GM18520 (cell line): ENCODE results near the gene SRGAP1.
"Not testable (repeated sequence)": the region's sequence is repeated elsewhere in the genome, so short reads cannot be mapped to it uniquely, and the experiment has no call there.

Experiments
- ATAC-seq: cut with Tn5 transposase; IDR thresholded peaks from one replicate; pipeline ENCODE4 v1.9.1; 2021; ENCODE audit not compliant: unreplicated experiment

The SRGAP1 gene

DNA sequence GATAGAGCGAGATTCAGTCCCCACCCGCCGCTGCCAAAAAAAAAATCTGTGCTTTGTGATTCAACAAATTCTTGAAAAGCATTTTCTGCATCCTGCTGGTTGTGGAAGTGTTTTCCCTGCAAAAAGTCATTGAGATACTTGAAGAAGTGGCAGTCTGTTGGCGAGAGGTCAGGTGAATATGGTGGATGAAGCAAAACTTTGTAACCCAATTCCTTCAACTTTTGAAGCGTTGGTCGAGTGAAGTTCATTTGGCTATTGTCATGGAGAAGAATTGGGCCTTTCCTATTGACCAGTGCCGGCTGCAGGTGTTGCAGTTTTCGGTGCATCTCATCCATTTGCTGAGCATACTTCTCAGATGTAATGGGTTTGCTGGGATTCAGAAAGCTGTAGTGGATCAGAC, 20.9 kb downstream of the SRGAP1 start:
- ATAC-seq, result no peak

DNA sequence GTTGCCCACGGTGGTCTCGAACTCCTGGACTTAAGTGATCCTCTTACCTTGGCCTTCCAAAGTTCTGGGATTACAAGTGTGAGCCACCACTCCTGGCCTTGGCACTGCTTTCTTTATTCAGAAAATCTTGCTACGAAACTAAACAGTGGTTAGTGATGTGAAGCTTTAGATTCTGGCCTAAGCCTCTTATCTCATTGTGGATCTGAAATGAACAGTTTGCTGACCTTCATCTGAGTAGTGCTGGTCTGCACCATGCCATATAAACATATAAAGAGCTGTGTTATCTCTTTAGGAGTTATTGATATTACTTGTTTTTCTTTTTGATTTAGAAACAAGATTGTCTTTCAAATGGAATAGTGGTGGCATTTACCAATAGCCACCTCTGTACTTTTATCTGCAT, 22.6 kb downstream of the SRGAP1 start:
- no peak for ATAC-seq

DNA sequence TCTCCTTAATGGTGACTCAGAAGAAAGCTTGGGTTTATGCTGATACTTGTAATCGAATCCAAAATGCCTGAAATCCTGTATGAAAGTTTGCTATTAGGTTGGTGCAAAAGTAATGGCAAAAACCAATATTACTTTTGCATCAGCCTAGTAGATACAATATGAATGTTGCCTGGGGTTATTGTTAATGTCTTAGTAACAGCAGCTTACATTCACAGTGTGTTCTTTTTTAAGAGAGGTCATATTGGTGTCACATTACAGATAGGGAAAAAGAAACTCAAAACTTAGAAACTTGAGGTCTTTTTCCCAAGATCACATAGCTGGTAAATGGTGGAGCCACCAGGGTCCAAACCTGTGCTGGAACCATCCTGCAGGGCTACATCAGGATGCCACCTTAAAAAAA, 25.2 kb downstream of the SRGAP1 start:
- no peak for ATAC-seq

DNA sequence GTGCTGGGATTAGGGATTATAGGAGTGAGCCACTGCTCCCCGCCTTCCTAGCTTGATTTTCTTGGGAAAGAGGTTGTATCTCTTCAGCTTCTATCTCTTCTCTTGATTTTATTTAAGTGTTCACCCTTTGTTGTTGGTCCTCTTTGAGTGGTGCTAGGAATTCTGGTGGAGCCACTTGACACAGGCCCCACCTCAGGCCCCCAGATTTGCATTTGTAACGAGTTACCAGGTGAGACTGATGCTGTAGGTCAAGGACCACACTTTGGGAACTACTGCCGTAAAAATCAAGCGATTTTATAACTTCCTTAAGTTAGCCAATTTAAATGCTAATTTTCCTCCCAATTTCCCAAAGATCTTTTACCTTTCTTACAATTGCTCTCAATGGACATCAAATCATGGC, 26.3 kb downstream of the SRGAP1 start:
- no peak for ATAC-seq

DNA sequence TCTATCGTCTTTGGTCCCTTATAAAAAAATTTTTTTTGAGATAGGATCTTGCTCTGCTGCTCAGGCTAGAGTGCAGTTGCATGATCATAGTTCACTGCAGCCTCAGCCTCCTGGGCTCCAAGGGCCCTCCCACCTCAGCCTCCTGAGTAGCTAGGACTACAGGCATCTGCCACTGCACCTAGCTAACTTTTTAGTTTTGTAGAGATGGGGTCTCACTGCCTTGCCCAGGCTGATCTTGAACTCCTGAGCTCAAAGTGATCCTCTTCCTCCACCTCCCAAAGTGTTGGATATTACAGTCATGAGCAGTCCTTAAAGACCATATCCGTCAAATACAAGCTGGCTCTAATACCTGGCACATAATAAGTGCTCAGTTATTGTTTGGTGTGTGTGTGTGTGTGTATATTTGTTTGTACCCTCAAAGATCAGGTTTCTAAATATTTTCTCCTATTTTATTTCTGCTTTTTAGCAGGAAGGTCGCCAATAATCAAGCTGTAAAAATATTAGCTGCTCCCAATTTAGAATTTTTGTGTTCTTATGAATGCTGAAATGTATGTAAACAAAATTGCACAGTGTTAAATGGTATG, 30.5 kb downstream of the SRGAP1 start:
- ATAC-seq, result no peak

DNA sequence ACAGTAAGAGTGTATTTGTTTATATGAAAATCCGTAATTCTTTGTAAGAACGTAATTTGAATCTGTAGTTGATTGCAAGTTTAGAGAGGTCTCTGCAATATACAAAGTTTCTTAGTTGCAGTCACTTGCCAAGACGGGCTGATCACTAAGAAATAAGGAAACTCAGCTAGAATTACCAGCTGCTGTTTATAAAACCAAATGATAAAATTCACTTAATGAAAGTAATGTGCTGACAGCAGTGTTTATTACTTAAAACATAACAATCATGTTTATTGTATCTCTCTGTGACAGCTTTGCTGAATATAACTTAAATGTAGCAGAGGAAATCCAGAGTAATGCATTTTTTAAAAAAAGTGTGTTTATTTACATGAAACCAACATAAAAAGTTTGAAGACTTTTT, 31.2 kb downstream of the SRGAP1 start:
- ATAC-seq, result no peak

DNA sequence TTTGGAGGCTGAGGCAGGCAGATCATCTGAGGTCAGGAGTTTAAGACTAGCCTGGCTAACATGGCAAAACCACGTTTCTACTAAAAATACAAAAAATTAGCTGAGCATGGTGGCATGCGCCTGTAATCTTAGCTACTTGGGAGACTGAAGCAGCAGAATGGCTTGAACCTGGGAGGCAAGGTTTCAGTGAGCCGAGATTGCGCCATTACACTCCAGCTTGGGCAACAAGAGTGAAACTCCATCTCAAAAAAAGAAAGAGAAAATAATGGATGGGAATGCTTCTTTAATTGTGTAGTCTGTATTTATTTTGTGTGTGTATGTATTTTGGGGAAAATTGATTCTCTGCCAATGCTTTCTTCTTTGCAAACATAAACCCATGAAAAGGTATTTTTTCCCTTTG, 32.5 kb downstream of the SRGAP1 start:
- no peak for ATAC-seq

DNA sequence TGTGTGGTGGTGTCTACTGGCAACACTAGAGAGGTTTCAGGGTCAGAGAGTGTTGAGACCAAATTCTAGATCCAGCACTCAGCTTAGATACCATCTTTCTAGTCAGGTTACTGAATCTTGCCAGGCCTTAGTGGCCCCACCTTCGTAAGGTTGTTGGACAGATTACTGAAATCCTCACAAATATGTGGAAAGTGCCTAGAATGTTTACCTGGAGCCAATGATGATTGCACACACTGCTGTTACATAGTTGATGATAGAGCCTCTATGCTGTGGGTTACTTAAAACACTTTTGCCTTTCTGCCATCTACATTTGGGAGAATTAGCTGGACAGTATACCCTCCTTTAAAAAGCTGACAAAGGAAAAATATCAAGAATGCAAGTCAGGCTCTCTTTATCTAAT, 33.2 kb downstream of the SRGAP1 start:
- no peak for ATAC-seq

DNA sequence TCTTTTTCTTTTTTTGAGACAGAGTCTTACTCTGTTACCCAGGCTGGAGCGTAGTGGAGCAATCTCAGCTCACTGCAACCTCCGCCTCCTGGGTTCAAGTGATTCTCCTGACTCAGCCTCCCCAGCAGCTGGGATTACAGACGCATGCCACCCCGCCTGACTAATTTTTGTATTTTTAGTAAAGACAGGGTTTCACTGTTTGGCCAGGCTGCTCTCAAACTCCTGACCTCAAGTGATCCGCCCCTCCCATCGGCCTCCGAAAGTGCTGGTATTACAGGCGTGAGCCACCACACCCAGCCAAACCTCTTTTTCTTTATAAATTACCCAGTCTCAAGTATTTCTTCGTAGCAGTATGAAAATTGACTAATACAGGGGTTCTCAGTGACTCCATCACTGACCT, 35.7 kb downstream of the SRGAP1 start:
- ATAC-seq, result not testable (repeated sequence)

DNA sequence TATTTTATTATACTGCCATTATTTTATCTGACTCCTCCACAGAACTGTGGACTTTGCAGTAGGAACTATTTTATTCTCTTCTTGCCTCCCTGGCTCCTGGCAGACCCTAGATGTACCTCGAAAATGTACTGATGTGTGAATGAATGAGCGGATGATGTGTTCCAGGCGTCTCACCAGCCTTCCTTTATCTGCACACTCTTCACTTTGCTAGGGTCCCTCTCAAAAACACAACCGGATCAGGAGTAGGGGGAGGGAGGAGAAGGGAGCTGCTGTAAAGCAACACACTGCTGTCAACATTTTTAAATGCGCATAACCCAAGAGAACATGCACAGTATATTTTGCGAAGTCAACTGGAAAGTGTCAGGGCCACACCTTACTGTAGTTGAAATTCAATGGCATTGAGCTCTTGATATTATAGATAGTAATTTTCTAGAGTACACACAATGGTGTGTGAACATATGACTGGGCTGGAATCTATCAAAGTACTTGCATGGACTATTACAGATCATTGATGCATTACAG, 36.3 kb downstream of the SRGAP1 start:
- no peak for ATAC-seq

DNA sequence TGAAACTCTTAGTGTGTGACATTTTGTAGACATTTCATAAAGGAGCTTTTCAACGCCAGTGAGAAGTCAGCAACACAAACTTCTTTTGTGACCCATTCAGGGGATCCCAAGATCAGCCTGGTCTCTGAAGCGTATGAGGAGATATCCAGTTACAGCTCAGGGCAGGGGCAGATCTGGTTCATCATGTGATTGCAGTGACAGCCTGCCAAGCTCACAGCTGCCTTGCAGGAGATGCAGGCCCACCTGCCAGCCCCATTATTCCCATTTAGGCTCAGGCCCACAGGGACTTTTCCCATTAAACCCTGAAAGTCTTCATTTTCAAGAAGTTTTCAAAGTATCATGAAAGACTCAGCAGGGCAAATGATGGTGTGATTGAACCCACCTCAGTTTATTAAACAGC, 38.3 kb downstream of the SRGAP1 start:
- ATAC-seq, result no peak

DNA sequence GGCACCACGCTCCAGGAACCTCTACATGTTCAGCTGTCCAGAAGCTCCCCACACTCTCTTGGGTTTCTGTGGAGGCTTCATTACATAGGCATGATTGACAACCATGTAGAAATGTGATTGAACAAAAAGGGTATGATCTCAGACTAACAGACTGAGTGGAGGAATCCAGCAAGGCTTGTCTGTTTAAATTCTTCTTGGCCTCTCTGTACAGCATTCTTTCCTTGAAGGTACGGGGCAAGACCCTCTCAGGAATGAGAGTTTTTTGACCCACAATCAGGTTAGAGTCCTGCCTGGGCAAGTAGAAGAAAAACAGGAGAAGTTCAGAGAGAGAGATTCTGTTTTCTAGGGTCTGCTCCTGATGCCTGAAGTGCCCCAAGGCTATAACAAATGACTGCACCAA, 40.9 kb downstream of the SRGAP1 start:
- ATAC-seq, result no peak

DNA sequence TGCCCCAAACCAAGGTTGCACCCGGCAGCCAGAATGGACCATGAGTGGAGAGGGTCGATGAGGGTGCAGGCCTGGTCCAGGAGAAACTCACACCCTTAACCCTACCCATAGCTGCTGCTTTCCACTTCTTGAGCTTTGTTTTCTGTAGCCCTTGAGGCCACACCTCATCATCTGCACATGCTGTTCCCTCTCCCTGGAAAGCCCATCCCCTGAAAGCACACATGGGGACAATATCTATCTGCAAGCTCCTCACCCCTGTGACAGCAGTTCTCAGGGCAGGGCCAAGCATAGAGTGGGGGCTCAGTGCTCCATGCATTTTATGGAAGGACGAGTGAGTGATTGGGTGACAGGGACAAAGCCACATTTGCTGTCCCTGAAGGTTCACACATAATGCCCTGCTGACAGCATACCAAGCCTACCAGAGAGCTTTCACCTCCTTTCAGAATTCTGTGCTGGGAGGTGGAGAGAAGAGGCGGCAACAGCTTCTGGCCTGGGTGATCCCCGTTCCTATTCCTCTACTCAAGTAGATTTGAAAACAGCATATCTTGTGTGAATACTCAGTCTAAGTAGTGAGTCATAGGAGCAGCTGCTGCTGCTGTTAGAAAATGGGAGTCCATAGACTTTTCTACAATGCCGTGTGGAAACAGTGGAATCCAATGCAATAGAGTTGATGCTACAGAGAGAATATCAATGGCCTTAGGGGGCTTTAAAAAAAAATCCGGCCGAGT, 44.6 kb downstream of the SRGAP1 start:
- ATAC-seq, result no peak

DNA sequence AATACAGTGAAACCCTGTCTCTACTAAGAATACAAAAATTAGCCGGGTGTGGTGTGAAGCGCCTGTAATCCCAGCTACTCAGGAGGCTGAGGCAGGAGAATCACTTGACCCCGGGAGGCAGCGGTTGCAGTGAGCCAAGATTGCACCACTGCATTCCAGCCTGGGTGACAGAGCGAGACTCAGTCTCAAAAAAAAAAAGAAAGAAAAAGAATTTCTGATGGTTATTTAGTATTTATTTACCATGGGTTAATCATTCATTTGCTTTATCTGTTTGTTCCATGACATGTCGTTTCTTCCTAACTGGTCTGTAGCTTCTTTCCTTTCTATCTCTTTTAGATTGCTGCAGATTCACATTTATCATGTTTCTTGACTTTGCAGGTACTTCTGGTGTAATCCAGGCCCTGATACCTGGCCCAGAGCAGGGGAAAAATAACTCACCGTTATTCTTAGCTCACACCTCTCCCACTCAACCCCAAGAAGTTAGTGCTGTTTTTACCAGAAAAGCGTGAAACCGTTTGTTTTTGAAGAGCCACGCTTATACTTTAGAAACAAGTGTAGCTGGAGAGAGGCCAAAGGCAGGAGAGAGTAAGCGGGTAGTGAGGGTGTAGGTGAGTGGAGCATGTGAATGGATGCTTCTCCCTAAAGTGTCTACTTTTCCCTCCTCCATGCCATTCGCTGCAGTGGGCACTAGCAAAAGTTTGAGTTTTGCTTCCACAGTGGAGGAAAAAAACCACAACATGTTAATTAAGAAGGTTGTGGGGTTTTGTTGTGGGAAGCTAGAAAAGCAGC, 45.4 kb downstream of the SRGAP1 start:
- ATAC-seq, result no peak

DNA sequence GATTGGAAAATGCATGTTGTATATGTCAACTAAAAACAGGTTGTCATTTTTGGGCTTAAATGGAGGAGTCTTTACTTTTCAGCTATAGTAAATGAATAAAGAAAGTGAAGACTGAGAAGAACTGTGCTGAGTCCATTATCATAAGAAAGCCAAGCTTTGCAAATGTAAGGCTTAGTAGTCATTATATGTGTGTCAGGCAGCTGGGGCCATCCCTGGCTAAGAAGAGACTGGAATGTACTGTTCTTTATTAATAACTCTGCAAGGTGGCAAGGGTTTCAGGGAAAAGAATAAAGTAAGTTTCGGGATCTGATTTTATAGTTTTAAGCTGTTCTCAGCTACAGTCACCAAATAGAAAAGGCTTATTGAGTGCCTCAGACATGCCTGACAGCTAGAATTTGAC, 48.7 kb downstream of the SRGAP1 start:
- ATAC-seq, result no peak

DNA sequence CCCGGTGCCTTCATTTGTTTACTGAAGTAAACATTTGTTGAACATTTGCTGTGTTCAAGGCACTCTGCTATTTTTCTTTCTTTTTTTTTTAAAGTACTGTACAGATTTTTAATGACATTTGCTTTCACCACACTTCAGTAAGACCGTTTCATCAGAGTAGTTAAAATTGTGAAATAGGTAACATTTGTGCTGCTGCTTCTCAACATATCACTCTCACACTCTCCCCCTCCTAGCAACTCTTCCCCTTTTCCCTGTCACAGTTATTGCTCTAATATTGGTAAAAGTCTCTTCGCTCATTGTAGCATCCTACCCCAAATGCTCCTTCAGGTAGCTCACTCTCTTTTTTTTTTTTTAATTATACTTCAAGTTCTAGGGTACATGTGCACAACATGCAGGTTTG, 49.6 kb downstream of the SRGAP1 start:
- no peak for ATAC-seq

DNA sequence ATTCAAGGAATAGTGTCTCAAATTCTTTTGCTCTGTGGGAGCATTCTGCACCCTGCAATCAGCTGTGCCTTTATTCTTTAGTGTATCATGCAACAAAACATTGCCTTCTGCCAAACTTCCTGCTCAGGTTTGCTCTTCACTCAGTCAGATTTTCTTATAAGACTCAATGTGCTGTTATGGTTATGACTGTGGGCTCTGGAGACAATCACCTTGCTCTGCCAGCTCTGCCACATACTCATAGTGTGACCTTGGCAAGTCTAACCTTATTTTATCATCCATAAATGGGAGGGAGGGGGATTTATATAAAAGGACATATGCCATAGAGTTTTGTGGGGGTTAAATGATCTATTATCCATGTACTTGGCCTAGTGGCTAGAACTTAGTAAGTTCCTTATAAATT, 51.3 kb downstream of the SRGAP1 start:
- ATAC-seq, result no peak

DNA sequence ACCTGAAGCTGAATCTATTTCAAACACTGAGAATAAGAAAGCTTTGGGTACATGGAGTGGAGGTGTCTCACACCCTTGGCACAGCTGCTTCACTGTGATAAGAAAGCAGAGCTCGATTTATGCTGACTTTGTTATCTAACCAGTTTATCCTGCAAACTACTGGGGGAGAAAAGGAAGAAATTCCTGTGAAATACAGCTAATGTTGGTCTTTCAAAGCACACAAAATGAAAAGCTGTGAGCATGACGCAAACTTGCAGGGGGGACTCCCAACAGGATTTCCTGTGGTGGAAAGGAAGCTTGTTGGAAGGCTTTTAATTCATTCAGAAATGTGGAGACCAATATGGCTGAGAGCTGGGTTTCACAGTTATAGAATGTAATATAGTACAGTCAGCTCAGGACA, 53.4 kb downstream of the SRGAP1 start:
- no peak for ATAC-seq

DNA sequence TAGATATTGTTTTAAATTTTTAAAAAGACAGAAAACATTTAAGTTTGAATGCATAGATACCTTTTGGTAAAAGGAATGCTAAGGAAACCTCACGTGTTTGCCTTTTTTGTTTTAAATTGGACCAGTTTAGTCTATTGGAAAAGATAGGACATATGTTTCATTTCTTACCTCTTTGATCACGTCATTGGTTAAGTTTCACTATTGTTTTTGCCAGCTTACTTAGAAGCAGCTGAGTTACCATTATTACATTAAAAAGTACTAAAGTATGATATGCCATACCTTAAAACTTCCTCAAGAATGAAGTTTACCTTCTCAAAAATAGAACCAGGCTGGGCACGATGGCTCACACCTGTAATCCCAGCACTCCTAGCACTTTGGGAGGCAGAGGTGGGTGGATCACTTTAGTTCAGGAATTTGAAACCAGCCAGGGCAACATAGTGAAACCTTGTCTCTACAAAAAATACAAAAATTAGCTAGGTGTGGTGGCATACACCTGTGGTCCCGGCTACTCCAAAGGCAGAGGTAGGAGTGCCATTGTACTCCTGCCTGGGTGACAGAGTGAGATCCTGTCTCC, 54.4 kb downstream of the SRGAP1 start:
- ATAC-seq, result no peak

DNA sequence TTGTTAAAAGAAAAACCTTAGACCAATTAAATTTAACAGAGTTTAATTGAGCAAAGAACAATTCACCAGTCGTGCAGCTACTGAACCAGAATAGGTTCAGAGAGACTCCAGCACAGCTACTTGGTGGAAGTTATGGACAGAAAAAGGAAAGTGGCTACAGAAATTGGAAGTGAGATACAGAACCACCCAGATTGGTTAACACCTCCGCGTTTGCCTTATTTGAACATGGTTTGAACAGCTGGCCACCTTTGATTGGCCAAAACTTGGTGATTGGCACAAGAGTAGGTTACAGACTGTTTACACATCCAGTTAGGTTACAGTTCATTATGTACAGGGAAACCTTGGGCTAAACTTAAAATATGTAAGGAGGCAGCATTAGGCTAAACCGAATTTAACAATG, 54.9 kb downstream of the SRGAP1 start:
- ATAC-seq, result peak; percentile 53

DNA sequence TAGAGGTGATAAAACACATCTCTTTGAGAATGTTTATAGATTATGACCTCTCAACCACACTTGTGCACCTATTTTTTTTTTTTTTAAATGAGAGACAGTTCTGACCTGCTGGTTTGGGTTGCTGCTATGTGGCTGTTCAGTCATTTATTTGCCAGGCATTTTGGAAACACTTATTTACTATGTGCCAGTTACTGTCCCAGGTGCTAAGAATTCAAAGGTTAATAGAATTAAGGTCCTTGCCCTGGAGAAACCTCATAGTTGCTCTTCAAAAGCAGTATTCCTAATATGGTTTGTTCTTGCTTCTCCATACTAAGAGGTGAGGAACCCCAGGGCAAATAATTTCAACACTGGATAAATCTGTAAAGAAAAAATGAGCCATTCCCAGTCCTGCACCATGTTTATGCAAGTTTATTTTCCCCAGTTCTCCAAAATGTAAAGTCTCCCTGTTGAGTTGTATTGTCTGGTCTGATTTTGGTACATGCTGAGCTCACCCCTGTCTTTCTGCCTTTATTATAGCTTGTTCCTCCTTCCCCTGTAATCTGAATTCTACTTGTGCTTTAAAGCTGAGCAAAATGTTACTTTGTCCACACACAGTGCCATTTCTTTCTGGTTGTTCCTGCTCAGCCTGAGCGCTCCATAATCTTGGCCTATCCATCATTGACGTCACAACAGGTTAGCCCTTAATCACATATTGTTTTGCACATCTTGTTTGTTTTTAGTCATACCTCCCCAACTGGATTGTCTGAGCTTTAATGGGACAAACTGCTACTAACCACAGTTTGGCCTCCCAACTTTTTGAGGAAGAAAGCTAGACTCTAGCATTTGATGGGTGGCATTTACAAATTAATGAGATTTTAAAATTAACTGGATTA, 56.7 kb downstream of the SRGAP1 start:
- no peak for ATAC-seq
